NB4 (cell line): Measurements from ENCODE around the gene KCTD16.

Experiments
- DNase-seq: peaks from one replicate; pipeline ENCODE4 v3.0.0; 2010; ENCODE audit warnings: low read depth
- H3K4me3 ChIP-seq: one replicate; pipeline ENCODE4 v1.5.1; 2011; ENCODE audit warnings: mild to moderate bottlenecking, low read depth, low read length, moderate library complexity
- MYC ChIP-seq: IDR thresholded peaks from 2 replicates; pipeline ENCODE4 v1.6.1; 2011; ENCODE audit warnings: low read depth, low read length
- POLR2A ChIP-seq: IDR thresholded peaks from 2 replicates; pipeline ENCODE4 v1.6.1; 2011; ENCODE audit warnings: mild to moderate bottlenecking; ENCODE audit not compliant: insufficient read length; ENCODE audit errors: extremely low read depth
- TF ChIP-seq, protein P1 (sequence below): IDR thresholded peaks from one replicate; pipeline ENCODE4 v1.5.1; 2012; ENCODE audit warnings: low read depth, low read length
- TF ChIP-seq, protein P2 (sequence below): IDR thresholded peaks from 2 replicates; pipeline ENCODE4 v1.6.1; 2011; ENCODE audit warnings: low read depth, low read length

The KCTD16 gene

DNA sequence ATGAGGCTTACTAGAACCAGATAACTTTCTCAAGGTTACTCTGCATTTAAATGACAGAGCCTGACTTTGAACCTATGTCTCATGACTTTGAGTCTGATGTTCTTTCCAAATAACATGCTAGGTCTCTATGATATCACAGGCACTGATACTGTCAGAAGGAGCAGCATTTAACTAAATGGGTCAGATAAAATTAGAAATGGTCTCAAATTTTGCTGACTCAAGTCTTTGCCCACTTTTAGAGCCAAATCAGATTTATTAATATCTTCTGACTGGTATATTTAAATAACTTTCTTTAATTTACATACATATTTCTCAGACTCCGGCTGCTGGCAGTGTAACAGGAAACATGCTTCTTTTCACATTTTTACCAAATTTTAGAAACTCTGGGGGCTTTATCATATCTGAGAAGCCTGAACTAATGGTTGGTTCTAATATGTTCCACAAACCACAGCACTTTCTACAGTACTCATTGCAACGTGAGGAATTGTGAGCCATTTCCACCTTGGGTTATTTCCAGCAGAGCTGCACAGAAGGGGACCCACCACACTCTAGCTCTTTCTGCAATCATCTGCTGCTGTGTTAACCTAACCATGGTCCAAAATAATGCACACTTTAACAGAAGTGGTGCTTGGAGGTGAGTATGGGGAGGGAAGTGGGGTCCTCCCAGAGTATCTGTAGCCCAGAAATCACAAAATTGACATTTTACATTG, 79.2 kb downstream of the KCTD16 start:
- no peak overlapping the region for H3K4me3 ChIP-seq
- TF ChIP-seq, protein P1, sequence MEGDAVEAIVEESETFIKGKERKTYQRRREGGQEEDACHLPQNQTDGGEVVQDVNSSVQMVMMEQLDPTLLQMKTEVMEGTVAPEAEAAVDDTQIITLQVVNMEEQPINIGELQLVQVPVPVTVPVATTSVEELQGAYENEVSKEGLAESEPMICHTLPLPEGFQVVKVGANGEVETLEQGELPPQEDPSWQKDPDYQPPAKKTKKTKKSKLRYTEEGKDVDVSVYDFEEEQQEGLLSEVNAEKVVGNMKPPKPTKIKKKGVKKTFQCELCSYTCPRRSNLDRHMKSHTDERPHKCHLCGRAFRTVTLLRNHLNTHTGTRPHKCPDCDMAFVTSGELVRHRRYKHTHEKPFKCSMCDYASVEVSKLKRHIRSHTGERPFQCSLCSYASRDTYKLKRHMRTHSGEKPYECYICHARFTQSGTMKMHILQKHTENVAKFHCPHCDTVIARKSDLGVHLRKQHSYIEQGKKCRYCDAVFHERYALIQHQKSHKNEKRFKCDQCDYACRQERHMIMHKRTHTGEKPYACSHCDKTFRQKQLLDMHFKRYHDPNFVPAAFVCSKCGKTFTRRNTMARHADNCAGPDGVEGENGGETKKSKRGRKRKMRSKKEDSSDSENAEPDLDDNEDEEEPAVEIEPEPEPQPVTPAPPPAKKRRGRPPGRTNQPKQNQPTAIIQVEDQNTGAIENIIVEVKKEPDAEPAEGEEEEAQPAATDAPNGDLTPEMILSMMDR, result no peak
- no peak for TF ChIP-seq POLR2A
- TF ChIP-seq MYC, result no peak
- TF ChIP-seq, protein P2, sequence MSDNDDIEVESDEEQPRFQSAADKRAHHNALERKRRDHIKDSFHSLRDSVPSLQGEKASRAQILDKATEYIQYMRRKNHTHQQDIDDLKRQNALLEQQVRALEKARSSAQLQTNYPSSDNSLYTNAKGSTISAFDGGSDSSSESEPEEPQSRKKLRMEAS, result no peak
- DNase-seq, result no peak

- H3K4me3 ChIP-seq, result no peak overlapping the region
- DNase-seq, result no peak
- TF ChIP-seq POLR2A (no peak), MYC (no peak)
- TF ChIP-seq, protein P1, result no peak
- TF ChIP-seq, protein P2, result no peak
Observed at GRCh38 chr5:144254552-144254951, 83.9 kb downstream of the KCTD16 start.

GRCh38 chr5:144260121-144260520, 89.4 kb downstream of the KCTD16 start:
- H3K4me3 ChIP-seq, result no peak overlapping the region
- TF ChIP-seq, protein P1, result no peak
- TF ChIP-seq MYC, result no peak
- TF ChIP-seq, protein P2, result no peak
- no peak for DNase-seq

DNA sequence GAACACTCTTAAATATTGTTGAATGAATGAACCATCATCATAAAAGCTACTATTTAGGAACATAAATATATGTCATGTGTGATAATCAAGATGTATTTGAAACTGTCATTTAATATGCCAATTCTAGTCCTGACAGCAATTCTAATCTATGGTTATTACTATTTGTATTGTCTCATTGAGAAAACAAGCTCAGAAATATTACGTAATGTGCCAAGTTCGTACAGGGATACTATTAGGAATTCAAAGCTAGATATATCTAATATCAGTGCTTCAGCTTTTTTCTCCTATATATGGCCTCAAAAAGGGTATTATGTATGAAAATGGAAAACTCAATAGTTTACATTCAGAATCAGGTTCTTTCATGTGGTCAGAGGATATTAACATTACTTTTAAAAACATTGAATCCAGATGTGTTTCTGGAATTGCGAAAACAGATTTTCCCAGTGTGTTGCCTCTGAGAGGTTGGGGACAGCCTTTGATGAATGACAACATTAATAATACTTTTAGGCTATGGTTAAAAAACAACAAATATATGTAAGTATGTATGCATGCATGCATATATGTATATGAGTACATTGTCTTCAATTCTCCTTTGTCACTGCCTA, 95.1 kb downstream of the KCTD16 start:
- TF ChIP-seq MYC (no peak), POLR2A (no peak)
- TF ChIP-seq, protein P2, result no peak
- TF ChIP-seq, protein P1, result no peak
- DNase-seq, result no peak
- H3K4me3 ChIP-seq, result no peak overlapping the region

GRCh38 chr5:144267961-144268513, 97.4 kb downstream of the KCTD16 start:
- H3K4me3 ChIP-seq, result no peak overlapping the region
- TF ChIP-seq MYC, result no peak
- TF ChIP-seq, protein P1, result no peak
- TF ChIP-seq, protein P2, result no peak
- no peak for TF ChIP-seq POLR2A
- DNase-seq, result no peak
